ENCODE data around the gene XAB2. TPM values are rescaled to one million over a fixed set of nuclear protein-coding genes. Genes with fewer than 3 reads are reported as not detected.
"Not testable (repeated sequence)": the region's sequence is repeated elsewhere in the genome, so short reads cannot be mapped to it uniquely, and the experiment has no call there.

XAB2 gene
- total RNA-seq, 1 donor from 2014 or later, result 24.4 TPM

DNA sequence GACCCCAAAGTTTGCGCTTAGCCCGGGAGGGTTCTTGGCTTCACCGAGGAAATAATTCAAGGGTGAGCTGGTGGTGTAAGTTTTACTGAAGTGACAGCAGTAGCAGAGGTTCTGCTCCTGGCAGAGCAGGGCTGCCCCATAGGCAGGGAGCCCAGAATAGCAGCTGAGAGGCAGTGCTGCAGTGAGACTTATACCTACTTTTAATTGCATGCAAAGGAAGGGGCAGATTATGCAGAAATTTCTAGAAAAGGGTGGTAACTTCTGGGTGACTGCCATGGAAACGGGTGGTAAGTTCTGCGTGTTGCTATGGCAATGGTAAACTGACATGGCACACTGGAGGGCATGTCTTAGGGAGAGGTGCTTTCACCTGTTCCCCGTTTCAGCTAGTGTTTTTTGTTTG is 51.2 kb downstream of the XAB2 start:
- DNase-seq, result no peak
- Histone ChIP-seq H3K36me3 (no peaks in the 10 kb centered on the region), H3K27me3 (ENCODE audit: low read depth) (peaks cover 9% of the 10 kb centered on the region), H3K9me3 (replicated peaks) (no peaks in the 10 kb centered on the region), H3K27ac (replicated peaks) (no peak overlapping the region), H3K4me3 (no peak overlapping the region), H3K4me1 (no peaks in the 10 kb centered on the region)
- intact Hi-C loops (cut with micrococcal nuclease), result no loop called here
- TF ChIP-seq CTCF (IDR thresholded peaks at IDR 0.05; ENCODE audit: borderline replicate concordance), result no peak

DNA sequence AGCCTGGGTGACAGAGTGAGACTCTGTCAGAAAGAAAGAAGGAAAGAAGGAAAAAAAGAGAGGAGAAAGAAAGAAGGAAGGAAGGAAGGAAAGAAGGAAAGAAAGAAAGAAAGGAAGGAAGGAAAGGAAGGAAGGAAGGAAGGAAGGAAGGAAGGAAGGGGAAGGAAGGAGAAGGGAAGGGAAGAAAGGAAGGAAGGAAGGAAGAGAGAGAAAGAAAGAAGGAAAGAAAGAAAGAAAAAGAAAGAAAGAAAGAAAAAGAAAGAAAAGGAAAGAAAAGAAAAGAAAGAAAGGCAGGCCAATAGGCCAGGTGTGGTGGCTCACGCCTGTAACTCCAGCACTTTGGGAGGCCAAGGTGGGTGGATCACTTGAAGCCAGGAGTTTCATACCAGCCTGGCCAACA is 51.9 kb downstream of the XAB2 start:
- DNase-seq; H3K27me3 ChIP-seq (ENCODE audit: low read depth); H3K4me3 ChIP-seq; H3K4me1 ChIP-seq; intact Hi-C loops (cut with micrococcal nuclease); H3K27ac ChIP-seq (replicated peaks); H3K36me3 ChIP-seq; H3K9me3 ChIP-seq (replicated peaks): not testable (repeated sequence)

DNA sequence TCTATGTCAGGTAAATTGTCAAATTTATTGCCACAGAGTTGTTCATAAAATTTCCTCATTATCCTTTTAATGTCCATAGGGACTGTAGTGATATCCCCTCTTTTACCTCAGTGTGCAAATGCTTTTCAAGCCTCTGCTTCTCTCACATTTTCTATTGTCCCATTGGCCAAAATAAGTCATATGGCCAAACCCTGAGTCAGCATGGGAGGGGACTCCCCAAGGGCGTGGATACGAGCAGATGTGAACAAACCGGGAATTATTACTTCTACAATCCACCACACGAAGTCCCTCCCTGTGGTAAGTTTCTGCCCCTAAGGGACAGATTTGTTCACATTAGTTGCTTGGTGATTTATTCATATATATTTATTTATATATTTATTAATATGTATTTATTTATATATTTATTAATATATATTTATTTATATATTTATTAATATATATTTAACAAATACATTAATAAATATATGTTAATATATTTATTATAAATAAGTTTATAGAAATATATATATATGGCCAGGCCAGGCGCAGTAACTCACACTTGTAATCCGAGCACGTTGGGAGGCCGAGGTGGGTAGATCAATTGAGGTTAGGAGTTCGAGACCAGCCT is 53.8 kb downstream of the XAB2 start:
- Histone ChIP-seq H3K9me3 (replicated peaks) (no peaks in the 10 kb centered on the region), H3K4me3 (no peak overlapping the region), H3K4me1 (no peaks in the 10 kb centered on the region), H3K27me3 (ENCODE audit: low read depth) (peaks cover 4% of the 10 kb centered on the region), H3K36me3 (no peaks in the 10 kb centered on the region), H3K27ac (replicated peaks) (no peak overlapping the region)
- DNase-seq, result no peak
- intact Hi-C loops (cut with micrococcal nuclease), result no loop called here
- no peak for TF ChIP-seq CTCF (IDR thresholded peaks at IDR 0.05; ENCODE audit: borderline replicate concordance)

- Histone ChIP-seq H3K4me1 (no peaks in the 10 kb centered on the region), H3K27ac (replicated peaks) (no peak overlapping the region), H3K4me3 (no peak overlapping the region), H3K27me3 (ENCODE audit: low read depth) (no peaks in the 10 kb centered on the region), H3K36me3 (no peaks in the 10 kb centered on the region), H3K9me3 (replicated peaks) (no peaks in the 10 kb centered on the region)
- no peak for TF ChIP-seq CTCF (IDR thresholded peaks at IDR 0.05; ENCODE audit: borderline replicate concordance)
- no peak for DNase-seq
- intact Hi-C loops (cut with micrococcal nuclease), result no loop called here
These were observed 58.6 kb downstream of the XAB2 start for GRCh38 chr19:7570761-7571160.

Small RNAs within 50 kb of the gene (microRNA-seq; reads per million reads assigned to microRNA genes)
- gene MIR6792, result not detected

Other genes starting within 250 kb of the XAB2 start
- gene PEX11G, start 140.5 kb downstream of the XAB2 start, total RNA-seq, result 1.2 TPM
- gene ZNF358, start 113.4 kb downstream of the XAB2 start, total RNA-seq, result 88.5 TPM
- gene MCOLN1, start 106.9 kb downstream of the XAB2 start, total RNA-seq, result 16.8 TPM
- gene PNPLA6, start 93.8 kb downstream of the XAB2 start, total RNA-seq, result 52.7 TPM
- 0.60 TPM for gene CAMSAP3, start 33.7 kb downstream of the XAB2 start, total RNA-seq
- gene PET100, start 248 bp upstream of the XAB2 start, total RNA-seq, result 197 TPM
- 2.7 TPM for gene PCP2, start 4.2 kb upstream of the XAB2 start, total RNA-seq
- 4.5 TPM for gene STXBP2, start 7.6 kb upstream of the XAB2 start, total RNA-seq
- 0.99 TPM for gene RETN, start 39.5 kb upstream of the XAB2 start, total RNA-seq
- 0.60 TPM for gene MCEMP1, start 47.5 kb upstream of the XAB2 start, total RNA-seq
- 116 TPM for gene TRAPPC5, start 51.3 kb upstream of the XAB2 start, total RNA-seq
- gene FCER2, start 72.6 kb upstream of the XAB2 start, total RNA-seq, result 0.30 TPM
- 0.71 TPM for gene CLEC4G, start 102.6 kb upstream of the XAB2 start, total RNA-seq
- gene CD209, start 118.0 kb upstream of the XAB2 start, total RNA-seq, result 7.0 TPM
- not detected for gene CLEC4M, start 133.7 kb upstream of the XAB2 start, total RNA-seq
- gene EVI5L, start 200.7 kb upstream of the XAB2 start, total RNA-seq, result 22.9 TPM
- not detected for gene PRR36, start 244.8 kb upstream of the XAB2 start, total RNA-seq